ENCODE results near the gene JUN.

The JUN gene

DNA sequence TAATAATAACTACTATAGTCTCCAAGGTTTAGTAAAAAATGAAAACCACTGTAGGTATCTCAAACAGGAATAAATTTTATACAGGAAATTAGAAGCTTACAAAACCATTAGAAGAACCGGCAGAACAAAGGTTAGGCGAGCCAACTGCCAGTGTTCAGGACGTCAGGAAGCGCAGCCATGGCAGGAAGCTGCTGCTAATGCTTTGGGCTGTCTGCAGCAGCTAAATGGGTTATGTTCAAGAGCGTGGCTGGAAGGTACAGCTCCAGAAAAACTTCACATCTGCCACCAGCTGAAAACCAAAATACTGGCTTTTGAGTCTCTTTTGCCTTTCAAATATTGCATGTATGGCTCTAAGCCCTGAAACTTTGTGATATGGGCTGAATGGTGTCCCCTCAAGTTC, 48.3 kb downstream of the JUN start:
- Histone ChIP-seq H3K9me2 (replicated peaks; ENCODE audit: insufficient read depth, low read length) (no peaks in the 10 kb centered on the region), H3K9me3 (ENCODE audit: insufficient read depth, low read length) (no peaks in the 10 kb centered on the region), H3K27ac (ENCODE audit: low read depth, low read length) (no peak overlapping the region), H3K27me3 (ENCODE audit: low read length) (no peaks in the 10 kb centered on the region), H4K20me1 (ENCODE audit: low read depth, low read length) (no peaks in the 10 kb centered on the region), H3K36me3 (ENCODE audit: low read length) (no peaks in the 10 kb centered on the region), H3K9ac (ENCODE audit: low read length) (no peak overlapping the region), H2AFZ (ENCODE audit: low read depth, low read length, severe bottlenecking) (no peak overlapping the region), H3K4me2 (ENCODE audit: low read depth, low read length, poor library complexity, severe bottlenecking) (no peak overlapping the region), H3K4me3 (ENCODE audit: insufficient read depth, low read length, poor library complexity, severe bottlenecking) (no peak overlapping the region), H3F3A (ENCODE audit: insufficient read depth) (no peaks in the 10 kb centered on the region), H3K79me2 (ENCODE audit: insufficient read depth, low read length) (no peaks in the 10 kb centered on the region)
- TF ChIP-seq CTCF (IDR thresholded peaks at IDR 0.05; ENCODE audit: insufficient read depth, low read length, poor library complexity, severe bottlenecking) (no peak), EZH2phosphoT487 (conservative IDR thresholded peaks at IDR 0.05; ENCODE audit: low read length) (no peak)

DNA sequence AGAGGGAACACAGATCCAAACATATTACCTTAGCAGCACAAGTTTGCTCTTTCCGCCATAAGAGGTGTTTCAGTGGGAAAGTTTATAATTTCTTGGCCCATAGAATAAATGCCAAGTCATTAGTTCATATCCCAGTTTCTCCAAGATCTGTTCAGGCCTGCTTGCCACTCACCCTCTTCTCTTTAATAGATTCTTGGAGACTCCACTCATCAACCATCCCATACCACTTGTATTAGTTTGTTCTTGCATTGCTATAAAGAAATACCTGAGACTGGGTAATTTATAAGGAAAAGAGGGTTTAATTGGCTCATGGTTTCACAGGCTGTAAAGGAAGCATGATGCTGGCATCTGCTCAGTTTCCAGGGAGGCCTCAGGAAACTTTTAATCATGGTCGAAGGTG, 49.2 kb downstream of the JUN start:
- no peak overlapping the region for H3K9ac ChIP-seq (ENCODE audit: low read length)
- no peaks in the 10 kb centered on the region for H3K36me3 ChIP-seq (ENCODE audit: low read length)
- TF ChIP-seq EZH2phosphoT487 (conservative IDR thresholded peaks at IDR 0.05; ENCODE audit: low read length) (no peak), CTCF (IDR thresholded peaks at IDR 0.05; ENCODE audit: insufficient read depth, low read length, poor library complexity, severe bottlenecking) (no peak)
- H2AFZ ChIP-seq (ENCODE audit: low read depth, low read length, severe bottlenecking): no peak overlapping the region
- H3K4me3 ChIP-seq (ENCODE audit: insufficient read depth, low read length, poor library complexity, severe bottlenecking): no peak overlapping the region
- no peaks in the 10 kb centered on the region for H3K9me3 ChIP-seq (ENCODE audit: insufficient read depth, low read length)
- no peaks in the 10 kb centered on the region for H3F3A ChIP-seq (ENCODE audit: insufficient read depth)
- no peaks in the 10 kb centered on the region for H3K9me2 ChIP-seq (replicated peaks; ENCODE audit: insufficient read depth, low read length)
- H3K4me2 ChIP-seq (ENCODE audit: low read depth, low read length, poor library complexity, severe bottlenecking): no peak overlapping the region
- H3K79me2 ChIP-seq (ENCODE audit: insufficient read depth, low read length): no peaks in the 10 kb centered on the region
- no peak overlapping the region for H3K27ac ChIP-seq (ENCODE audit: low read depth, low read length)
- H3K27me3 ChIP-seq (ENCODE audit: low read length): no peaks in the 10 kb centered on the region
- H4K20me1 ChIP-seq (ENCODE audit: low read depth, low read length): no peaks in the 10 kb centered on the region

DNA sequence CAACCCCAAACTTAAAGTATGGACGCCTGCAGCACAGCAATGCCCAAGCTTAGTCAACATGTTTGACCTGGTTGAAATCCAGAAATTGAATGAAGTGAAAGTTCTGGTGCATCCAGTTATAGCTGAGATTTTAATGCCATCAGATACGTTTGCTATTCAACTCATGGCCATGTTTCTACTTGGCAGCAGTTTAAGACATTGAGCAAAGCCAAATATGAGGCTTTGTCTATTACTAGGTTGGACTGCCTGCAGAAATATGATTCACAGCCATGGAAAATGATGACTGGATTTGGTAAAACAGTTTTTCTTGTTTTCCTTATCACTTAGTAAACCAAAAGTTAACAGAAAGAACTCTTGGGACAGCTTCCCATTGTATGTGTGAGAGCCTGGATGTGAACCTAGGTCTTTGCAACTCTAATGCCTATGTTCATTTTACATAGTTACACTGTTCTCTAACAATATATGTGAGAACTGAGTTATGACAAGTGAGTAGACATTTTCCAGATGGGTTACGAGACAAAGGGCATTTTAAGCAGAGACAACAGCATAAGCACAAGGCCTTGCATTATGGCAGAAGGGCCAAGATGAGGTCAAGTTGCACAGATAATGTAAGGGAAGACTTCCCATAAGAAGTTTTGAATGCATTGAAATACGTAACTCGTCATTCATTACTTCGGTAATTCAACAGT, 51.6 kb downstream of the JUN start:
- Histone ChIP-seq H3K27ac (ENCODE audit: low read depth, low read length) (no peak overlapping the region), H3F3A (ENCODE audit: insufficient read depth) (no peaks in the 10 kb centered on the region), H3K9me3 (ENCODE audit: insufficient read depth, low read length) (no peaks in the 10 kb centered on the region), H2AFZ (ENCODE audit: low read depth, low read length, severe bottlenecking) (no peak overlapping the region), H3K9ac (ENCODE audit: low read length) (no peak overlapping the region), H3K4me2 (ENCODE audit: low read depth, low read length, poor library complexity, severe bottlenecking) (no peak overlapping the region), H3K9me2 (replicated peaks; ENCODE audit: insufficient read depth, low read length) (no peaks in the 10 kb centered on the region), H4K20me1 (ENCODE audit: low read depth, low read length) (no peaks in the 10 kb centered on the region), H3K4me3 (ENCODE audit: insufficient read depth, low read length, poor library complexity, severe bottlenecking) (no peak overlapping the region), H3K79me2 (ENCODE audit: insufficient read depth, low read length) (no peaks in the 10 kb centered on the region), H3K36me3 (ENCODE audit: low read length) (no peaks in the 10 kb centered on the region), H3K27me3 (ENCODE audit: low read length) (no peaks in the 10 kb centered on the region)
- TF ChIP-seq CTCF (IDR thresholded peaks at IDR 0.05; ENCODE audit: insufficient read depth, low read length, poor library complexity, severe bottlenecking) (no peak), EZH2phosphoT487 (conservative IDR thresholded peaks at IDR 0.05; ENCODE audit: low read length) (no peak)

Measured in SU-DHL-6 (cell line).